ENCODE results near the gene NOTCH2.

NOTCH2 gene

DNA sequence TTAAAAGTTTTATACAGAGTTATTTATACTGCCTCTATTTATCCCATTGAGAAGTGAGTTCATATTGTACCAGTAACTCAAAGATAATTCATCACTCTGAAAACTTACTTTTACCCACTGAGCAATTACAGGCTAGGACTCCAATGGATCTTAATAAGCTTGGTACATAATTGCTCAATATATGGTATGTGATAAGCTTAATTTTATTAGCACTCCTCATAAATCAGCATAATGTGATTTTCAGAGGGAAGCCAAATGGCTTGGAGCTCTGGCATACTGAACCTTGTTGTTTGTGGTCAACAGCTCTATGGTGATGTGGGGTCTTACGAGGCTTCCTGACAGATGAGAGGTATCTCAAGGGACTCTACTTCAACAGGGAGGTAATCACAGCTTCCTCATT lies 199.5 kb downstream of the NOTCH2 start:
- DNase-seq: no peak

DNA sequence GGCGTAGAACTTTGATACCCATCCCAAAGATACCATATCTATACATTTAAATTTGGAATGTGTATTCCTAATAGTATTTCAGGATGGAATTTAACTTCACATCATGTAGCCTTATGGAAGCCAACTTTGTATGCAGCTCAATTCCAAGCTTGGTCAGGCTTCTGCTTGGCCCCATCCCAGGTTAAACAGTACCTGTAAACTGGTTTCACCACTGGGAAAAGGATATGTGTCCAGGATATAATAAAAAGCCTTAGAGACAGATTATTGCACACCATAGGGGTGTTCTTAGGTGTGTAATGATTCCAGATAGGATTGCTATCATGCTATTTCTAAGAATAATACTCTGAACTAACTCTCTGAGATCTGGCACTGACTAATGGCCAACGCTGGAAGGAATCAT lies 201.3 kb downstream of the NOTCH2 start:
- no peak for DNase-seq

DNA sequence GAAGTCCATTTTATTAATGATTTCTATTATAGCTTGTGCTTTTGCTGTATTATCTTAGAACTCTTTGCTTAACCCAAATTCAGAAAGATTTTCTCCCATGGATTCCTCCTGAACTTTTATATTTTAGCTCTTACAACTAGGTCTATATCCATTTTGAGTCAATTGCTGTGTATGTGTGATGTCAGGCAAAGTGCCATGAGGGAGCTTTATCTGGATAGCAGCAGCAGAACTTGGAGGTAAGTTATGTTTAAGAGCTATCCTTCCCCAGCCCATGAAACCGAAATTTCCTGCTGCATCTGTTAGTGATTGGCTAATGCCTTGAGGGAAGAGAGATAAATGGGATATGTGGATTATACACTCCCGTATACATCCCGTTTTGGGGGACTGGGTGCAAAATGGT lies 203.0 kb downstream of the NOTCH2 start:
- no peak for DNase-seq

DNA sequence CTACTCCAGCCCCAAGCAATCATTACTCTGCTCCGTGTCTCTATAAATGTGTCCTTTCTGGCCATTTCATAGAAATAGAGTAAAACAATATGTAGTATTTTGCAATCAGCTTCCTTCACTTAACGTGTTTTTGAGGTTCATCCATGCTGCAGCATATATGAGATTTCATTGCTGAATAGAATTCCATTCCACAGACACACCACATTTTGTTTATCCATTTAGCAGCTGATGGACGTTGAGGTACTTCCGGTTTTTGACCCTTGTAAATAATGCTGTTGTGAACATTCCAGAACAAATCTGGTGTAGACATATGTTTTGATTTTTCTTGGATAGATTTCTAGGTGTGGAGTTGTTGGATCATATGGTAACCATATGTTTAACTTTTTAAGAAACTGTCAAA lies 203.8 kb downstream of the NOTCH2 start:
- no peak for DNase-seq

DNA sequence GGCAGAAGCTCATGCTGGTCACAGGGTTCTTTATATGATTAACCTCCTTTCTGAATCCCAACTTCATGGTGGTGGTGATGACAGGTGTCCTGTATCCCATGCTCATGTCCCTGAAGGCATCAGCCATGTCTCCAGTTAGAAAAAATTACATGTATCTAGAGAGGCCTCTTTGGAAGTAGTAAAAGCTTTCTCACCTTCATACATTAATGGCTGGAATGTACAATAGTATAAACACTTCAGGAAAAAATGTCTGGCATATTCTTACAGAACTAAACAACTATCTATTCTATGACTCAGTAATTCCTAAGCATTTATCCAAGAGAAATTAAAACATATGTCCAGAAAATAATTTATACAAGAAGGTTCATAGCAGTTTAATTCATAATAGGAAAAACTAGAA lies 207.2 kb downstream of the NOTCH2 start:
- DNase-seq: no peak
